Measurements from ENCODE around the gene KLHL30. TPM values are rescaled to one million over a fixed set of nuclear protein-coding genes. Genes with fewer than 3 reads are reported as not detected.

Gene KLHL30
- total RNA-seq, 1 experiment from 2014 or later: not detected

DNA sequence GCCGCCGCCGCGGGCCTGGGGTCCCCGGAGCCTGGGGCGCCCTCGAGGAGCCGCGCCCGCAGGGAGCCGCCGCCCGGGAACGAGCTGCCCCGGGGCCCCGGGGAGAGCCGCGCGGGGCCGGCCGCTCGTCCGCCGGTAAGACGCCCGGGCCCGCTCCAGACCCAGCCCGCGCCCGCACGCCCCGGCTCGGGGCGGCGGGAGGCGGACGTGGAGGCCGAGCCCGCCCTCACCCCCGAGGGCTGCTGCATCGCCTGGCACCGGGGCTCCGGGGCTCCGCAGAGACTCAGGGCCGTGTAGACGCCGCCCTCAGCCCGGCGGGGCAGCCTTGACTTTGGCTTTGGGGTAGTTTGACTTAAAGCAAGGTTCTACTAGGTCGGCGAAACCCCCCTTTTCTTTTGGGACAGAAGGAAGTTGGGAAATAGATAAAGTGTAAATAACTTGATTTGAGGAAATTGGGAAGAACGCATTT is 20.6 kb downstream of the KLHL30 start:
- H3K4me3 Mint-ChIP-seq: peak overlapping the region; percentile 60 to 79
- no peak overlapping the region for H3K27ac ChIP-seq (ENCODE audit: insufficient read length, low read depth, low read length)
- H3K56ac ChIP-seq (ENCODE audit: insufficient read length, low read depth, low read length): no peak overlapping the region
- H2BK5ac ChIP-seq (ENCODE audit: insufficient read length, low read length): no peak overlapping the region
- no peaks in the 10 kb centered on the region; a peak in 2 of 7 replicates for H3K36me3 Mint-ChIP-seq (ENCODE audit: insufficient read depth in 1 of 3, low read depth in 3 of 3)
- no peaks in the 10 kb centered on the region for H3K9me3 ChIP-seq (ENCODE audit: control insufficient read depth, low read depth, low read length)
- no peak overlapping the region for H2BK15ac ChIP-seq (ENCODE audit: low read depth, low read length)
- DNase-seq: no peak
- H3K9me3 Mint-ChIP-seq: no peaks in the 10 kb centered on the region
- H3K27me3 ChIP-seq (ENCODE audit: insufficient read depth, low read length): peaks cover 13% of the 10 kb centered on the region; the same call in 1 of the 2 replicates
- H3K18ac ChIP-seq (ENCODE audit: insufficient read length, low read depth, low read length): no peak overlapping the region
- no peak overlapping the region for H3K4ac ChIP-seq (ENCODE audit: low read depth, low read length)
- no CpG with 5 or more reads among the region's 52 CpGs for WGBS (ENCODE audit: extremely low coverage, insufficient read length, low lambda C conversion rate)
- peaks cover 10% of the 10 kb centered on the region for H3K23me2 ChIP-seq (ENCODE audit: insufficient read length, low read depth, low read length, poor library complexity, severe bottlenecking)
- no peak overlapping the region for H4K8ac ChIP-seq (replicated peaks; ENCODE audit: insufficient read length, low read depth, low read length)
- peaks cover 13 to 18% of the 10 kb centered on the region in 2 experiments for H3K4me1 Mint-ChIP-seq
- no peak overlapping the region for H3K14ac ChIP-seq (ENCODE audit: insufficient read depth, low read length)
- peak overlapping the region; percentile 28 for H3K4me2 ChIP-seq (ENCODE audit: insufficient read depth, insufficient read length, low read length)
- no peak overlapping the region for H4K91ac ChIP-seq (ENCODE audit: insufficient read length, low read depth, low read length)
- no peak overlapping the region for H2BK120ac ChIP-seq (ENCODE audit: low read depth, low read length, poor library complexity, severe bottlenecking)
- H3K79me2 ChIP-seq (ENCODE audit: insufficient read depth, low read length): no peaks in the 10 kb centered on the region
- H3K27ac Mint-ChIP-seq: no peak overlapping the region
- peaks cover 46% of the 10 kb centered on the region for H3K27me3 Mint-ChIP-seq (ENCODE audit: low read depth)
- H4K20me1 ChIP-seq (ENCODE audit: control insufficient read depth, insufficient read depth, insufficient read length): no peaks in the 10 kb centered on the region
- H3K23ac ChIP-seq (ENCODE audit: insufficient read length, low read depth, low read length): no peak overlapping the region
- H3K9ac ChIP-seq (ENCODE audit: extremely low read depth, insufficient read length, low read length): no peak overlapping the region
- no peaks in the 10 kb centered on the region for H3K79me1 ChIP-seq (ENCODE audit: insufficient read depth, low read depth, low read length, poor library complexity, severe bottlenecking)
- no peaks in the 10 kb centered on the region for H3K4me1 ChIP-seq (ENCODE audit: insufficient read depth, low read length)
- TF ChIP-seq, protein P1, sequence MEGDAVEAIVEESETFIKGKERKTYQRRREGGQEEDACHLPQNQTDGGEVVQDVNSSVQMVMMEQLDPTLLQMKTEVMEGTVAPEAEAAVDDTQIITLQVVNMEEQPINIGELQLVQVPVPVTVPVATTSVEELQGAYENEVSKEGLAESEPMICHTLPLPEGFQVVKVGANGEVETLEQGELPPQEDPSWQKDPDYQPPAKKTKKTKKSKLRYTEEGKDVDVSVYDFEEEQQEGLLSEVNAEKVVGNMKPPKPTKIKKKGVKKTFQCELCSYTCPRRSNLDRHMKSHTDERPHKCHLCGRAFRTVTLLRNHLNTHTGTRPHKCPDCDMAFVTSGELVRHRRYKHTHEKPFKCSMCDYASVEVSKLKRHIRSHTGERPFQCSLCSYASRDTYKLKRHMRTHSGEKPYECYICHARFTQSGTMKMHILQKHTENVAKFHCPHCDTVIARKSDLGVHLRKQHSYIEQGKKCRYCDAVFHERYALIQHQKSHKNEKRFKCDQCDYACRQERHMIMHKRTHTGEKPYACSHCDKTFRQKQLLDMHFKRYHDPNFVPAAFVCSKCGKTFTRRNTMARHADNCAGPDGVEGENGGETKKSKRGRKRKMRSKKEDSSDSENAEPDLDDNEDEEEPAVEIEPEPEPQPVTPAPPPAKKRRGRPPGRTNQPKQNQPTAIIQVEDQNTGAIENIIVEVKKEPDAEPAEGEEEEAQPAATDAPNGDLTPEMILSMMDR (conservative IDR thresholded peaks at IDR 0.05): no peak
- H4K5ac ChIP-seq (ENCODE audit: insufficient read length, low read depth, low read length): no peak overlapping the region
- no peak overlapping the region for H2BK20ac ChIP-seq (ENCODE audit: low read depth, low read length, poor library complexity, severe bottlenecking)
- no peak overlapping the region for H2BK12ac ChIP-seq (ENCODE audit: insufficient read length, low read depth, low read length)
- no peak overlapping the region for H2AFZ ChIP-seq (ENCODE audit: low read length)
- H2AK5ac ChIP-seq (ENCODE audit: insufficient read length, low read length): no peak overlapping the region
- H3T11ph ChIP-seq (ENCODE audit: low read length): no peak overlapping the region
